ENCODE data around the gene PDCD1. TPM values are rescaled to one million over a fixed set of nuclear protein-coding genes. Genes with fewer than 3 reads are reported as not detected.

Gene PDCD1
- total RNA-seq, 1 experiment from 2014 or later, result not detected

DNA sequence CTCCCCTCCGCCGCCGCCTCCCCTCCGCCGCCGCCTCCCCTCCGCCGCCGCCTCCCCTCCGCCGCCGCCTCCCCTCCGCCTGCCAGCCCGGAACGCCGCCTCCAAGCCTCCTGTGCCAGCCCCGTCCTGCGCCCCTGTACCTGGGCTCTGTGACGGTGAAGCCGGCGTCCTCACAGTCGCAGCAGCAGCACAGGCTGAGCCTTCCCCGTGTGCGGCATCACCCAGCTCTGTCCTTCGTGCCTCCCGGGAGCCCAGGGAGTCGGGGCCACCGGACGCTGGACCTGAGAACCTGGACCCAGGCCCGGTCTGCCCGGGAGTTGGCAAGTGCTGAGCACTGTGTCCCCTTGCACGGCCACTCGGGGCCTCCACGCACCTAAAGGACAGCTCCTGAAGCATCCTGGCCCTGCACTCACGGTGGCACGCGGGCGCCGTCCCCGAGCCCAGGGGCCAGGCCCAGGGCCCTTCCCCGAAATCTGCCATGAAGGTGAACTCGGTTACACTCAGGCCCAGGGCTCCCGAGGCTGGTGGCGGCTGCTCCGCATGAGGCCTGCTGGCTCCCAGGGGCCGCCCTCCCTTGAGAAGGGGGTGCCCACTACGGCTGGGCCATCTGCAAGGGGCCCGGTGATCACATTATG, 43.8 kb upstream of the PDCD1 start:
- ATAC-seq, result no peak

DNA sequence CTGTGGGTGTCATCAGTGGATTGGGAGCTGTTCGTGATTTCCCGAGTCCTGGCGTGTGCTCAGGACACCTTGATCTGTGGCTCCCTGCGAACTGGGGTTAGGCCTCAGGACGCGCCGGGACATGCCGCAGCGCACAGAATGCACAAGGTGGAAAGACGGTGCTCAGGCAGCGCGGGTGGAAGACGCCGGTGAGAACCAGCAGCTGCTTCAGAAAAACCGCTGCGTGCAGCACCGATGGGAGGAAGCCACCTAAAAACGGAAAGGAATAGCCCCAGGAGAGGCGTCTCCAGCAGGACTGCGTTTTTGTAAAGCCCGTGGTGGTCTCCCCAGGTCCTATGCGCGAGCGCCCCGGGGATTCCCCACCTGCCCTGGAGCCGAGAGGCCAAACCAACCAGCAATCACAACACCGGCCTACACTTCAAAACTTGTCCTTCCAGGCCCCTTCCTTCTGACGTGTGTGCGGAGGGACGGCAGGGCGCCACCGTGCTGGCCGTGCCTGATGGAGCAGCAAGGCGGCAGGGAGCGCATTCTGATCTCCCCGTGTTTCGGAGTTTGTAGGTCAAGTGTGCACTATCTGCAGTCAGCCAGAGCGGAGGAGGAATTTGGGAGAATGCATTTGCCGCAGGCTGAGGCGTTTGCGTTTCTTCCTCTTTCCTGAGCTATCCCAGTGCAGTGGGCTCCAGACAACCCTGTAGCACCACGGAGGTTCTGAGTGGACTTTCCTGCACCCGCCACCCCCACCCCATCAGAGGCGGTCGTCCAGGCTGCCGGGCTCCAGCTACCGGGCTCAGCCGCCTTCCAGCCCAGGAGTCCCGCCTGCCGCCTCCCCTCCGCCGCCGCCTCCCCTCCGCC, 43.0 kb upstream of the PDCD1 start:
- no peaks in the 10 kb centered on the region for H3K36me3 ChIP-seq (ENCODE audit: low read depth, low read length)
- H3F3A ChIP-seq (ENCODE audit: low read length, unreplicated experiment), result no peaks in the 10 kb centered on the region
- no peak overlapping the region for H2AFZ ChIP-seq (ENCODE audit: low read length)
- H3K9ac ChIP-seq (ENCODE audit: low read length), result no peak overlapping the region
- DNase-seq (no peak), ATAC-seq (no peak)
- H3K9me2 ChIP-seq (replicated peaks; ENCODE audit: low read length), result no peaks in the 10 kb centered on the region
- BruUV-seq (replicated peaks), result no TSS peak
- no peaks in the 10 kb centered on the region for H3K9me3 ChIP-seq (ENCODE audit: low read length)
- no peaks in the 10 kb centered on the region for H3K27me3 ChIP-seq (ENCODE audit: low read length)
- no peaks in the 10 kb centered on the region for H3K79me2 ChIP-seq (ENCODE audit: low read length)
- no peak overlapping the region for H3K27ac ChIP-seq (ENCODE audit: low read length)
- H3K4me3 ChIP-seq (ENCODE audit: low read length), result no peak overlapping the region
- ChIA-PET POLR2A (ENCODE audit: unreplicated experiment) (no interaction called here), CTCF (no interaction called here)
- H3K4me2 ChIP-seq (ENCODE audit: low read length), result no peak overlapping the region
- TF ChIP-seq EZH2 (IDR thresholded peaks at IDR 0.05; ENCODE audit: low read length, unreplicated experiment) (no peak), EZH2phosphoT487 (IDR thresholded peaks at IDR 0.05; ENCODE audit: borderline replicate concordance, low read length) (no peak)
- TF ChIP-seq, protein P1, sequence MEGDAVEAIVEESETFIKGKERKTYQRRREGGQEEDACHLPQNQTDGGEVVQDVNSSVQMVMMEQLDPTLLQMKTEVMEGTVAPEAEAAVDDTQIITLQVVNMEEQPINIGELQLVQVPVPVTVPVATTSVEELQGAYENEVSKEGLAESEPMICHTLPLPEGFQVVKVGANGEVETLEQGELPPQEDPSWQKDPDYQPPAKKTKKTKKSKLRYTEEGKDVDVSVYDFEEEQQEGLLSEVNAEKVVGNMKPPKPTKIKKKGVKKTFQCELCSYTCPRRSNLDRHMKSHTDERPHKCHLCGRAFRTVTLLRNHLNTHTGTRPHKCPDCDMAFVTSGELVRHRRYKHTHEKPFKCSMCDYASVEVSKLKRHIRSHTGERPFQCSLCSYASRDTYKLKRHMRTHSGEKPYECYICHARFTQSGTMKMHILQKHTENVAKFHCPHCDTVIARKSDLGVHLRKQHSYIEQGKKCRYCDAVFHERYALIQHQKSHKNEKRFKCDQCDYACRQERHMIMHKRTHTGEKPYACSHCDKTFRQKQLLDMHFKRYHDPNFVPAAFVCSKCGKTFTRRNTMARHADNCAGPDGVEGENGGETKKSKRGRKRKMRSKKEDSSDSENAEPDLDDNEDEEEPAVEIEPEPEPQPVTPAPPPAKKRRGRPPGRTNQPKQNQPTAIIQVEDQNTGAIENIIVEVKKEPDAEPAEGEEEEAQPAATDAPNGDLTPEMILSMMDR (conservative IDR thresholded peaks at IDR 0.05; ENCODE audit: low read depth, low read length), result no peak
- no peaks in the 10 kb centered on the region for H3K4me1 ChIP-seq (ENCODE audit: insufficient read depth, low read length)
- intact Hi-C loops (cut with micrococcal nuclease), result no loop called here
- H4K20me1 ChIP-seq (ENCODE audit: low read length), result no peaks in the 10 kb centered on the region

More for the DNA sequence above, 43.8 kb upstream of the PDCD1 start:
- no peaks in the 10 kb centered on the region for H3K9me2 ChIP-seq (replicated peaks; ENCODE audit: low read length)
- H3K27ac ChIP-seq (ENCODE audit: low read length), result no peak overlapping the region
- no TSS peak for BruUV-seq (replicated peaks)
- no peak overlapping the region for H3K4me3 ChIP-seq (ENCODE audit: low read length)
- POLR2A ChIA-PET (ENCODE audit: unreplicated experiment), result no interaction called here
- H3K36me3 ChIP-seq (ENCODE audit: low read depth, low read length), result no peaks in the 10 kb centered on the region
- CTCF ChIA-PET, result no interaction called here
- DNase-seq, result no peak
- TF ChIP-seq EZH2 (IDR thresholded peaks at IDR 0.05; ENCODE audit: low read length, unreplicated experiment), result no peak
- TF ChIP-seq EZH2phosphoT487 (IDR thresholded peaks at IDR 0.05; ENCODE audit: borderline replicate concordance, low read length), result no peak
- TF ChIP-seq, protein P1 (conservative IDR thresholded peaks at IDR 0.05; ENCODE audit: low read depth, low read length), result no peak
- no peaks in the 10 kb centered on the region for H3K9me3 ChIP-seq (ENCODE audit: low read length)
- H3K4me2 ChIP-seq (ENCODE audit: low read length), result no peak overlapping the region
- H3K4me1 ChIP-seq (ENCODE audit: insufficient read depth, low read length), result no peaks in the 10 kb centered on the region
- H3K27me3 ChIP-seq (ENCODE audit: low read length), result no peaks in the 10 kb centered on the region
- intact Hi-C loops (cut with micrococcal nuclease), result no loop called here
- H3K79me2 ChIP-seq (ENCODE audit: low read length), result no peaks in the 10 kb centered on the region
- no peak overlapping the region for H3K9ac ChIP-seq (ENCODE audit: low read length)
- no peak overlapping the region for H2AFZ ChIP-seq (ENCODE audit: low read length)
- no peaks in the 10 kb centered on the region for H4K20me1 ChIP-seq (ENCODE audit: low read length)
- H3F3A ChIP-seq (ENCODE audit: low read length, unreplicated experiment), result no peaks in the 10 kb centered on the region

DNA sequence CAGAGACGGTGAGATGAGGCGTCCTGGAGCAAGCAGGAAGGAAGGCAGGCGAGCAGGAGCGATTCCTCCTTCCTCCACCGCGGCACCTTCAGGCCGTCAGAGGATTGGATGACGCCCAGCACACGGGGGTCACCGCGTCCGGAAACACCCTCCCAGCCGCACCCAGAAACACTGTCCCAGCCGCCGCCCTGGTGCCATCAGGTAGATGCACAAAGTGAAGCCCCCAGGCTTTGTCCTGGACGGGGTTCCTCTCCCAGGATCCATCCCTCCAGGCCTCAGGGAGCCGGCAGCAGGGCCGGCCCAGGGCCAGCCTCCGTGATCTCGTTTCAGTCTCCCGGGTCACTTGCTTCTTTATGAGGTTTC, 42.3 kb upstream of the PDCD1 start:
- POLR2A ChIA-PET (ENCODE audit: unreplicated experiment), result no interaction called here
- ATAC-seq (no peak), DNase-seq (no peak)
- Histone ChIP-seq H3K4me3 (ENCODE audit: low read length) (no peak overlapping the region), H3F3A (ENCODE audit: low read length, unreplicated experiment) (no peaks in the 10 kb centered on the region), H3K9me2 (replicated peaks; ENCODE audit: low read length) (no peaks in the 10 kb centered on the region), H3K4me2 (ENCODE audit: low read length) (no peak overlapping the region), H3K4me1 (ENCODE audit: insufficient read depth, low read length) (no peaks in the 10 kb centered on the region), H2AFZ (ENCODE audit: low read length) (no peak overlapping the region), H3K36me3 (ENCODE audit: low read depth, low read length) (no peaks in the 10 kb centered on the region), H3K9me3 (ENCODE audit: low read length) (no peaks in the 10 kb centered on the region), H3K9ac (ENCODE audit: low read length) (no peak overlapping the region), H4K20me1 (ENCODE audit: low read length) (no peaks in the 10 kb centered on the region), H3K27ac (ENCODE audit: low read length) (no peak overlapping the region), H3K79me2 (ENCODE audit: low read length) (no peaks in the 10 kb centered on the region), H3K27me3 (ENCODE audit: low read length) (no peaks in the 10 kb centered on the region)
- intact Hi-C loops (cut with micrococcal nuclease), result no loop called here
- BruUV-seq (replicated peaks), result no TSS peak
- CTCF ChIA-PET, result no interaction called here
- TF ChIP-seq, protein P1 (conservative IDR thresholded peaks at IDR 0.05; ENCODE audit: low read depth, low read length), result no peak
- no peak for TF ChIP-seq EZH2phosphoT487 (IDR thresholded peaks at IDR 0.05; ENCODE audit: borderline replicate concordance, low read length)
- TF ChIP-seq EZH2 (IDR thresholded peaks at IDR 0.05; ENCODE audit: low read length, unreplicated experiment), result no peak

All from PC-3 (cell line).